HuH-7.5 (cell line): Measurements from ENCODE around the gene SPINT2.
"Not testable (repeated sequence)": the region's sequence is repeated elsewhere in the genome, so short reads cannot be mapped to it uniquely, and the experiment has no call there.

Experiments
- DNase-seq: peaks from one replicate; pipeline ENCODE4 v3.0.0; 2011; ENCODE audit warnings: low spot score

SPINT2 gene

DNA sequence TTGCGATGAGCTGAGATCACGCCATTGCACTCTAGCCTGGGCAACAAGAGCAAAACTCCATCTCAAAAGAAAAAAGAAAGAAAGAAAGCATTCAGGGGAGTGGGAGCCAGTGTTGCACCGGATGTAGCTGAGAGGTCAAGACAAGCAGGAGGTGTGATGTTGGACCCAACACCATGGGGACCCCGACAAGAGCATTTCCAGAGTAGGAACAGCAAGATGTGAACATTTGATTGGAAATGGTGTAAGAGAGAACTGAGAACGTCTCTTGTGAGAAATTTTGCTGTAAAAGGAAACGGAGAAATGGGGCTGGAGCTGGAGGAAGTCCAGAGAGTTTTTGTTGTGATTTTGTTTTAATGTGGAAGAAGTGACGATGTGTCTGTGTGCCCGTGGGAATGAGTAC is 24.6 kb upstream of the SPINT2 start:
- DNase-seq, result no peak

- no peak for DNase-seq
Measured at GRCh38 chr19:38243279-38243673, 21.1 kb upstream of the SPINT2 start.

GRCh38 chr19:38245826-38246498 is 18.4 kb upstream of the SPINT2 start:
- no peak for DNase-seq

DNA sequence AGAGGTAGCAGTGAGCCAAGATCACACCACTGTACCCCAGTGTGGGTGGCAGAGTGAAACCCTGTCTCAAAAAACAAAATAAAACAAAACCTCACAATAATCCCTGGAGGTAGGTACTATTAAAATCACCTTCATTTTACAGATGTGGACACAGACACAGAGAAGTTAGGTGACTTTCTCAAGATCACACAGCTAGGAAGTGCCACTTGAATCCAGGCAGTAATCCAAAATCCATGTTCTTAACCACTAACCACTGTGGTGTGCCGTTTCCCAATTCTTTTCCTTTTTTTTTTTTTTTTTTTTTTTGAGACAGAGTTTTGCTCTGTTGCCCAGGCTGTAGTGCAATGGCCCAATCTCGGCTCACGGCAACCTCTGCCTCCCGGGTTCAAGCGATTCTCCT is 17.2 kb upstream of the SPINT2 start:
- DNase-seq, result no peak

DNA sequence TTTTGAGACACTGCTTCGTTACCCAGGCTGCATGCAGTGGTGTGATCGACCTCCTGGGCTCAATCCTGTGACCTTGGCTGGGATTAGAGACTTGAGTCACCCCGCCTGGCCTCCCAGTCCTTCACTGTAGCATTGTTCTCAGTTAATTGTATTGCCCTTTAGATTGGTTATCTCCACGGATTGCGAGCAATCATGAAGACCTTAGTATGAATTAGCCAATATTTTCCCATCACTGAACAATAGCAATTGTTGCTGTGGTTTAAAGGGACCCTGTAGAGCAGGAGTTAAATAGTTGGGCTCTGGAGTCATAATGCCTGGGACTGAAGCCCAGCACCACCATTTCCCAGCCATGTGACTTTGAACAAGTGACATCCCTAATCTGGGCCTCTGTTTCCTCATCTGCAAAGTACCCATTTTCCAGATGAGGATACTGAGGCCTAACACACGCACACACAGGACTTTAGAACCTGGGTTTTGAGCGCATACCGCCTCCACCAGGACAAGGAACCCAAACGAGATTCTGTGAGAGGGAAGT is 16.6 kb upstream of the SPINT2 start:
- DNase-seq, result no peak

DNA sequence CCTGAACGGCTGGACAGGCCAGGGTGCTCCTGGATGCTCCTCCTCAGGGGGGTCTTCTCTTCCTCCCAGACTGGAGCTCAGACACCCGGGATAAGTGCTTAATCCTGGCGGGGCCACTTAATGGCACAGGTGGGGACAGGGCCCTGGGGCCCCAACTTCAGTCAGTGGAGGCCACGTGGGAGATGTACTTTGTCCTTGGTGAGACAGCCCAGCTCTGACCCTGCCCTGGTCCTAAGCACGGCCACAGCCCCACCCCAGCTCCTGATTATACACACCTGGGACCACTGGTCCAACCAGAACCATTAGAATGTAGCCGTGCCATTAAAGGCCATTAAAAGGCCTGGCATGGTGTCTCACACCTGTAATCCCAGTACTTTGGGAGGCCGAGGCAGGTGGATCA is 16.0 kb upstream of the SPINT2 start:
- DNase-seq, result no peak

DNA sequence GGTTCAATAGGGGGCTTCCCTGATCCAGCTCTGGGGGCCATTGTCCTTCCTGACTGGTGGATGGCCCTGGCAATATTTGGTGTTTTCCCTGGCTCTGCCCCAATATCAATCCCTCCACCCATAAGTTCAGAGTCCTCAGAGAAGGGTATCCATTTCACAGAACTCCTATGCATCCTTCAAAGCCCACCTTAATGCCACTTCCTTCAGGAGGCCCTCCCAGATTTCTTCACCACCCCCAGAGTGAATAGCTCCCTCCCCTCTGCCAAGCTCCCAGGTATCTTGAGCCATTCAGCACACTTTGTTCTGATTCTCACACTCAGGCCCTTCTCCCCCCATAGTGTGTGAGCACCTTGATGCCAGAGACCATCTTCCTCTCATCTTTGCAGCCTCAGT is 13.9 kb upstream of the SPINT2 start:
- DNase-seq, result no peak

- DNase-seq, result peak; percentile 78
Measured at GRCh38 chr19:38250821-38251563, 13.4 kb upstream of the SPINT2 start.

DNA sequence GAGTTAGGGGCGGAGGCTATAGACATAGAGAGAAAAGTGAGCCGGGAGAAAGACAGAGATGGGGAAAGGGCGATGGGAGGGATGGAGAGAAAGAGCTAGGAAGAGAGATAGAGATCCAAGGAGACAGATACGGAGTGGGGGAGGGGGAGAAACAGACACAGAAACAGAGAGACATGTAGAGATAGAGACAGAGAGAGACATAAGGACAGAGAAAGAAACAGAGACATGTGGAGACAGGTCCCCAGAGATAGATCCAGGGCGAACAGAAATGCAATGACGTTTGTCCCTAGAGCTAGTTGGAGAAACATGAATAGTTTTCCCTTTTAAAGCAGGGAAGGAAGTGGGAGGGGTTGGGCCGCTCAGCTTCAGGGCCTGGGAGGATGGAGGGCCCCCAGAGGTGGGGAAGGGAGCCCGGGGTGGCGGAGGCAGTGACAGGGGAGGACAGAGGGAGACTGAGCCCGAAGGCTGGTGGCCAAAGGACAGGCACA is 12.8 kb upstream of the SPINT2 start:
- DNase-seq, result no peak

- no peak for DNase-seq
Measured at GRCh38 chr19:38252385-38252784, 12.0 kb upstream of the SPINT2 start.

DNA sequence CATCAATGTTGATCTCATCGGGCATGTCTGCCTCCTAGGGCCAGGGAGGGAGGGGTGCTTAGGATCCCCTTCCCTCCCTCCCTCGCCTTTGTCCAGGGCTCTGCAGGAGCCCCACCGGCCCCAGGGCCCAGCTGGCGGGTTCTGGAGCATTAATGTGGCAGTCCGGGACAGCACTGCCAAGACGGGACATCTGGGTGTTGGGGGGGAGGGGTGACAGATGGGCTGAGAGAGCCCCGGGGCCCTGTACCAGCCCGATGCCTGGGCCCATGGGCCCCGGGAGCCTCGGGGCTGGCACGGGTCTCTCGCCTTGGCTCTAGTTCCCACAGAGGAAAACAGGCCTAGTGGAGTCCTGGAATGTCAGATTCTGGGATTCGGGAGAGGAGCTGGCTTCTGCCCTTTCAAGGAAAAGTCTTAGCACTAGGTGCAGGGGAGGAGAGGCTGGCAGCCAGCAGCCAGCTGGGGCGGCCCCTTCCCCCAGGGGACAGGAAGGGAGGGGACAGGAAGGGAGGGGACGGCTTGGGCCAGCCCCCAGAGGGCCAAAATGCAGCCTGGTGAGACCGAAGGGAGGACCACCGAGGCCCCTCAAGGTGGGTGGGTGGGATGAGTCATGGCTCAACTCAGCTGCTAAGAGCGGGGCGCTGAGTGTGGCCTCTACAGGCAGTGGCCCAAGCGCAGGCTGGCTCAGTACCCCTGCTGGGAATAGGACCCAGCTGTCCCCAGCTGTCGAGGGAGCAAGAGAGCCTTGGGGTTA is 11.3 kb upstream of the SPINT2 start:
- no peak for DNase-seq

DNA sequence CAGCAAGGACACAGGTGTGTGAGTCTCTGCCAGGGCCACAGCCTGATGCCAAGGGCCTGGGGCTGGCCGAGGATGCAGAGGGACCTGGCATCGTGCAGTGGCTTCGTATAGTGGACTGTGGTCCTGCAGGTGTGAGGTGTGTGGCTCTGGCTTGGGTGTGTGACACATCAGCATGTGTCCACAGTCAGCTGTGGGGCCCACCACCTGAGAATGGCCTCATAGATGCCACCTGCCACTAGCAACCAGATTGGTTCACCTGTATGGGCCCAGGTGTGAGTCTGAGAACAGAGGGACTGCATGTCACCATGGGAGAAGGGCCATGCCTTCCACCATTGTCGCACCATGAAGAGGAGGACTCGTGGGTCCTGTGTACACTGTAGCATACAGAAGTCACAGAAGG is 10.6 kb upstream of the SPINT2 start:
- DNase-seq, result no peak

- DNase-seq, result no peak
Measured at GRCh38 chr19:38255383-38256014, 8.9 kb upstream of the SPINT2 start.

- not testable (repeated sequence) for DNase-seq
Measured at GRCh38 chr19:38261942-38262341, 2.4 kb upstream of the SPINT2 start.

- no peak for DNase-seq
Measured at GRCh38 chr19:38262585-38263268, 1.6 kb upstream of the SPINT2 start.

GRCh38 chr19:38263689-38264485 is 486 bp upstream of the SPINT2 start:
- DNase-seq, result no peak

DNA sequence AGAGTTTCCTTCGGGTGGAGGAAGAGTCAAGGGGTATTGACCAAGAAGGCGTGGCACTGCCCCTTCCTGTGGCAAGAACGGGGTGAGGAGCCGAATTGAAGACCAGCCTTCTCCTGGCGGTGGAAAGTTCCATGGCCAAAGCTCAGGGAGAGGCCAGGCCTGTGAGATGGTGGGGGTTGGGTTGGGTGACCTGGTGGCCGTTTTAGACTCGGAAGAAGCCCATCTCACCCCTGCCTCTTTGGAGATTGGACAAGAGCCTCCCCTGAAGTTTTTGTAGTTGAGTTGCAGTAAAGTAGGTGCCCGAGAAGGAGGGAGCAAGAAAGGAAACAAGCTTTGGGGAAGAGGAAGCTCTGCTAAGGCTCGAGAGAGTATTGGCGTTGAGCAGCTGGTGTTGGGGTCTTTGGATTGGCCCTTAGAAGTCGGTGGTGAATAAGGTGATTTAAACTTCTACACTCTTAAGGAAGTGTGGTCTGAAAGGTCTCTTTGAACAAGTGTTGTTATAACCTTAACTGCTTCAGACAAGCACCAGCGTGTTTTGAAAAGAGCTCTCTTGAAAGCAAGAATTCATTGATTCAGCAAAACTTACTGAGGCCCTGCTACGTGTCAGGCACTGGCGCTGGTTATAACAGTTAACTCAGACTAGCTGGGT is 964 bp downstream of the SPINT2 start:
- no peak for DNase-seq

DNA sequence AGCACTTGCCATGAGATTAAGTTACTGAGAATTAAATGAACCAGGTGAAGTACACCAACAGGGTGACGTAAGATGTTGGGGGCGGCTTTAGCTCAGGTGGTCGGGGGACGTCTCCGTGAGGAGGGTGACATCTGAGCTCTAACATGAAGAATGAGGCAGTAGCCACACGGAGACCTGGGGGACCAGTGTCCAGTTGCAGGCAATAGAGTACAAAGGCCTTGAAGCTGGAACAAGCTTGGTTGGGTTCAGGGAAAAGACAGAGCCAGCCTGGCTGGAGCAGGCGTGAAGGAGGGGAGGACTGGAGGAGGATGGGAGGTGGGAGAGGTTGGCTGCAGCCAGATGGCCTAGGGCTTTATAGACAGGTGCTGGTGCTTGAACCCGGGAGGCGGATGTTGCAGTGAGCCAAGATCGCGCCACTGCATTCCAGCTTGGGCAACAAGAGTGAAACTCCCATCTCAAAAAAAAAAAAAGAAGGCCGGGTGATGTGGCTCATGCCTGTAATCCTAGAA is 1.6 kb downstream of the SPINT2 start:
- no peak for DNase-seq

DNA sequence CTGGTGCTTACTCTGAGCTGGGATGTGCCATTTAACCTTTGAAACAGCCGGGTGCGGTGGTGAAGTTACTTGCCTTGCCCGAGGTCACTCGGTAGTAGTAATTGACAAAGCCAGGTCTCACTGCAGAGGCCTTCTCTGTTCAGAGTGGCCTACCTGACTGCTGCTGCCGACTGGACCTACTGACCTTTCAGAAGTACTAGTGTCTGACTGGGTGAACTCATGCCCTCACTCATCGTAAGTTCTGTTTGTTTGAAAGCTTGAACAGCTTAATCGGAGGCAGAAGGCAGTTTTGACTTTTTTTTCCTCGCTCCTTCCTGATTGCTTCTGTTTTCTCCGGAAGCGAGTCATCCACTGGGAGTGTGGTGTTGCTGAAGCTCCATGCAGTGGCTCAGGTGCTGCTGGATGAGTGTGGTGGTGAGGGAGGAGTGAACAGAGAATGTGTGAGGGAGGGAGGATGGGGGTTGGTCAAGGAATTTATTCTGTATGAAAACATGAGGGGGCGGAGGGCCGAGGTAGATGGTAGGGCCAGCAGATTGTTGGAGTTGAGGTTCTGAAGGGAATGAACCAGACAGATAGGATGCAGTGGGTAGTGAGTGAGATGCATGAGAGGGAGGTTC is 2.7 kb downstream of the SPINT2 start:
- peak; percentile 52 for DNase-seq
